MCF 10A (cell line): ENCODE measurements around the gene ACR. TPM values are rescaled to one million over a fixed set of nuclear protein-coding genes. Genes with fewer than 3 reads are reported as not detected.

Source experiments
- BruUV-seq: library from RNA; stranded (reverse); fragments of 400-500 nt; replicated peaks from 2 replicates; lab custom pipeline; 2021; lab: Mats Ljungman, UMichigan
- CTCF ChIA-PET: fragments of 300-600 bp; sonication (Branson Sonifier 250); formaldehyde crosslinking; extraction: SDS; loops from one replicate; lab custom pipeline; 2021; ENCODE audit warnings: antibody characterized with exemption, inconsistent platforms; lab: Yijun Ruan, JAX
- POLR2A ChIA-PET: fragments of 300-600, 350-650 bp; sonication (Branson Sonifier 250); formaldehyde crosslinking; extraction: SDS; loops from one replicate; lab custom pipeline; 2020; ENCODE audit warnings: antibody characterized with exemption, inconsistent platforms; lab: Yijun Ruan, JAX
- DNase-seq: peaks from one replicate; pipeline ENCODE4 v3.0.0-alpha.2; 2018; ENCODE audit not compliant: unreplicated experiment
- H3K27ac Mint-ChIP-seq: one replicate; pipeline ENCODE4 v1.8.0; 2022; ENCODE audit warnings: mild to moderate bottlenecking, low read depth, mixed read lengths; ENCODE audit not compliant: unreplicated experiment
- H3K27me3 Mint-ChIP-seq: one replicate; pipeline ENCODE4 v1.8.0; 2022; ENCODE audit warnings: mixed read lengths; ENCODE audit not compliant: insufficient read depth, unreplicated experiment
- H3K36me3 Mint-ChIP-seq: one replicate; pipeline ENCODE4 v1.8.0; 2022; ENCODE audit warnings: mild to moderate bottlenecking, moderate library complexity, mixed read lengths; ENCODE audit not compliant: insufficient read depth, unreplicated experiment
- H3K4me1 Mint-ChIP-seq: one replicate; pipeline ENCODE4 v1.8.0; 2022; ENCODE audit warnings: mixed read lengths; ENCODE audit not compliant: insufficient read depth, unreplicated experiment
- H3K4me3 Mint-ChIP-seq: one replicate; pipeline ENCODE4 v1.8.0; 2022; ENCODE audit warnings: mild to moderate bottlenecking, moderate library complexity, mixed read lengths; ENCODE audit not compliant: unreplicated experiment
- H3K9me3 Mint-ChIP-seq: one replicate; pipeline ENCODE4 v1.8.0; 2022; ENCODE audit warnings: mixed read lengths; ENCODE audit not compliant: unreplicated experiment
- intact Hi-C: fragments of 100-400 bp; cut with micrococcal nuclease; formaldehyde crosslinking; loops from 2 replicates; pipeline ENCODE4 v1.14.1; 2022
- total RNA-seq: library from RNA; stranded (reverse); gene quantifications from 2 replicates; pipeline ENCODE4 v1.2.3, GENCODE V29; 2022
- TF ChIP-seq, protein P1 (sequence below): fragments of 200-600 bp; IDR thresholded peaks from one replicate; pipeline ENCODE4 v1.8.0; 2022; ENCODE audit warnings: antibody characterized with exemption, mild to moderate bottlenecking; ENCODE audit not compliant: unreplicated experiment

ACR gene
- total RNA-seq, 1 experiment from 2014 or later: not detected

DNA sequence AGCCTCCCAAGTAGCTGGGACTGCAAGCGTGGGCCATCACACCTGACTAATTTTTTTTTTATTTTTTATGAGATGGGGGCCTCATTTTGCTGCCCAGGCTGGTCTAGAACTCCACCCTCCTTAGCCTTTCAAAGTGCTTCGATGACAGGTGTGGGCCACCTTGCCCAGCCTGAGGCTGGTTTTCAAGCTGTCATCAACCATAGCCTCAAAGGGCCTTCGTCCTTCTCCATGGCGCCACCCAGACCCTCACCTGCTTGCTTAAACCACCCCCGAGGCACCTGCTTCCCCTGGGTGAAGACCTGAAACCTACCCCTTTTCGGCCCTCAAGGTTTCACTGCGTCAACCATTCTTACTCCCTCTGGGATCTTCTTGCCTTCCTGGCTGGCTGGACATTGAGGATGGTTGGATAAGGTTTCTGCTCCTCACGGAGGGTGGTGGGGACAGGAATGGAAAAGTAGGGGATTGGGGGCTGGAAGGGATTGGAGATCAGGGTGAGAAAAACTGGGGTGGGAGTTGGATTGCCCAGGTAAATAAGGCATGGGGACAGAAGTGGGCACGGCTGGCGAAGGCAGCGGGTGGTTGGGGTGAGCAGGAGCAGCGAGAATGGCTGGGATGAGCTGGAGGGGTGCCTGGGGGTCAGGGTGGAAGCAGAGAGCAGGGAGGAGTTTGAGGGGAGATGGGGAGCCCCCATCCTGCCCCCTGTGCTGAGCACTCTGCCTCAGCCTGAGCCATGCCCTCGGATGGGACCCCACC is 2.8 kb upstream of the ACR start:
- Mint-ChIP-seq H3K36me3 (no peaks in the 10 kb centered on the region), H3K4me3 (no peak overlapping the region), H3K27ac (no peak overlapping the region), H3K4me1 (no peaks in the 10 kb centered on the region), H3K27me3 (peaks cover 41% of the 10 kb centered on the region), H3K9me3 (no peaks in the 10 kb centered on the region)
- TF ChIP-seq, protein P1, sequence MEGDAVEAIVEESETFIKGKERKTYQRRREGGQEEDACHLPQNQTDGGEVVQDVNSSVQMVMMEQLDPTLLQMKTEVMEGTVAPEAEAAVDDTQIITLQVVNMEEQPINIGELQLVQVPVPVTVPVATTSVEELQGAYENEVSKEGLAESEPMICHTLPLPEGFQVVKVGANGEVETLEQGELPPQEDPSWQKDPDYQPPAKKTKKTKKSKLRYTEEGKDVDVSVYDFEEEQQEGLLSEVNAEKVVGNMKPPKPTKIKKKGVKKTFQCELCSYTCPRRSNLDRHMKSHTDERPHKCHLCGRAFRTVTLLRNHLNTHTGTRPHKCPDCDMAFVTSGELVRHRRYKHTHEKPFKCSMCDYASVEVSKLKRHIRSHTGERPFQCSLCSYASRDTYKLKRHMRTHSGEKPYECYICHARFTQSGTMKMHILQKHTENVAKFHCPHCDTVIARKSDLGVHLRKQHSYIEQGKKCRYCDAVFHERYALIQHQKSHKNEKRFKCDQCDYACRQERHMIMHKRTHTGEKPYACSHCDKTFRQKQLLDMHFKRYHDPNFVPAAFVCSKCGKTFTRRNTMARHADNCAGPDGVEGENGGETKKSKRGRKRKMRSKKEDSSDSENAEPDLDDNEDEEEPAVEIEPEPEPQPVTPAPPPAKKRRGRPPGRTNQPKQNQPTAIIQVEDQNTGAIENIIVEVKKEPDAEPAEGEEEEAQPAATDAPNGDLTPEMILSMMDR: no peak
- DNase-seq: no peak
- intact Hi-C loops: no loop called here
- ChIA-PET POLR2A (no interaction called here), CTCF (no interaction called here)
- BruUV-seq: no TSS peak

DNA sequence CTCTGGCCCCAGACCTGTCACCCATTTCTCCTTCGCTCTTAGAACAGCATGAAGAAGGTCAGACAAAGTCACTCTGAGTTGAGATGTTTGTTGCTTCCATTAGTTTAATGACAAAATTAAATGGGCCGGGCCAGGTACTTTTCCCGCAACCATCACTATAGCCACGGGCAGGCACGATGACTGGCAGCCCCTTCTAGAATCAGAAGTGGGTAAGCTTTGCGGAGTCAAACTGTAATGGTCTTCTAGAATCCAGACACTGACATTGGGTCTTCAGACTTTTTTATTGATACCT is 2.3 kb upstream of the ACR start:
- intact Hi-C loops: no loop called here
- Mint-ChIP-seq H3K4me1 (no peaks in the 10 kb centered on the region), H3K4me3 (no peak overlapping the region), H3K27ac (no peak overlapping the region), H3K36me3 (no peaks in the 10 kb centered on the region), H3K9me3 (no peaks in the 10 kb centered on the region), H3K27me3 (peaks cover 41% of the 10 kb centered on the region)
- POLR2A ChIA-PET: no interaction called here
- no TSS peak for BruUV-seq
- TF ChIP-seq, protein P1: no peak
- no peak for DNase-seq
- CTCF ChIA-PET: no interaction called here

GRCh38 chr22:50738649-50739227 is 734 bp downstream of the ACR start:
- Mint-ChIP-seq H3K4me3 (no peak overlapping the region), H3K9me3 (no peaks in the 10 kb centered on the region), H3K36me3 (no peaks in the 10 kb centered on the region), H3K4me1 (no peaks in the 10 kb centered on the region), H3K27me3 (peaks cover 39% of the 10 kb centered on the region), H3K27ac (no peak overlapping the region)
- POLR2A ChIA-PET: no interaction called here
- intact Hi-C loops: no loop called here
- CTCF ChIA-PET: no interaction called here
- DNase-seq: no peak
- TF ChIP-seq, protein P1: no peak
- no TSS peak for BruUV-seq

DNA sequence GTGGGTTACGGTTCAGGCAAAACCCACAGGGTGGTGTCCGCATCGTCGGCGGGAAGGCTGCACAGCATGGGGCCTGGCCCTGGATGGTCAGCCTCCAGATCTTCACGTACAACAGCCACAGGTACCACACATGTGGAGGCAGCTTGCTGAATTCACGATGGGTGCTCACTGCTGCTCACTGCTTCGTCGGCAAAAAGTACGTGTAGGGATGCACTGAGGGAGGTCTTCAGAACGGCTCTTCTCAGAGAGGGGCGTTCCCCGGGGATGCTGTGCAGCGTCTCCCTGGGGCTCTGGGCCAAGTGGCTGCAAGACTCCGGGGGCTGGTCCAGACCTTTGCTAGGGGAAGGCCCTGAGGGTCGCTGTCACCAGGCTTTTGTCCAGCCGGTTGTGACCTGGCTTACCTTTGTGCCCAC is 1.3 kb downstream of the ACR start:
- no peak overlapping the region for H3K27ac Mint-ChIP-seq
- H3K36me3 Mint-ChIP-seq: no peaks in the 10 kb centered on the region
- no peaks in the 10 kb centered on the region for H3K4me1 Mint-ChIP-seq
- TF ChIP-seq, protein P1: no peak
- peaks cover 34% of the 10 kb centered on the region for H3K27me3 Mint-ChIP-seq
- no TSS peak for BruUV-seq
- H3K9me3 Mint-ChIP-seq: no peaks in the 10 kb centered on the region
- intact Hi-C loops: no loop called here
- ChIA-PET CTCF (interaction anchor here (0.5 kb wide), 1 partner anchor 596 kb away, joined by 3 read pairs; no protein-coding TSS in a partner anchor), POLR2A (no interaction called here)
- no peak for DNase-seq
- no peak overlapping the region for H3K4me3 Mint-ChIP-seq
